ENCODE data around the gene TUBA1B. TPM values are rescaled to one million over a fixed set of nuclear protein-coding genes. Genes with fewer than 3 reads are reported as not detected.
"Not testable (repeated sequence)": the region's sequence is repeated elsewhere in the genome, so short reads cannot be mapped to it uniquely, and the experiment has no call there.

Gene TUBA1B
- total and polyA plus RNA-seq, 3 experiments from 2014 or later = 378 to 2,464 (median 2,435) TPM

GRCh38 chr12:49147384-49147783 is 16.2 kb upstream of the TUBA1B start:
- H3K27ac Mint-ChIP-seq = no peak overlapping the region
- no peaks in the 10 kb centered on the region for H3K9me3 Mint-ChIP-seq
- H3K36me3 Mint-ChIP-seq = peaks cover 0 to 4% (median 0%) of the 10 kb centered on the region in 3 donors
- H3K4me3 ChIP-seq (ENCODE audit: low read length) = no peak overlapping the region
- H3K4me1 ChIP-seq (ENCODE audit: insufficient read depth, low read length) = no peaks in the 10 kb centered on the region
- DNase-seq = no peak
- no peaks in the 10 kb centered on the region for H3K27me3 ChIP-seq (ENCODE audit: insufficient read depth, low read length, poor library complexity, severe bottlenecking)
- peaks cover 0 to 4% (median 2%) of the 10 kb centered on the region in 3 donors for H3K4me1 Mint-ChIP-seq
- H3K27me3 Mint-ChIP-seq = no peaks in the 10 kb centered on the region
- no peaks in the 10 kb centered on the region for H3K9me3 ChIP-seq (ENCODE audit: low read length)
- ChIA-PET POLR2A (interaction anchor here (0.5 to 0.7 kb wide), 2 partner anchors 16 to 24 kb away, joined by 3 to 9 read pairs; partner anchors contain the start of gene TUBA1B), CTCF (interaction anchor here (0.7 to 1.0 kb wide), 2 partner anchors 18 to 75 kb away, joined by 3 to 4 read pairs; no protein-coding TSS in a partner anchor)
- H3K27ac ChIP-seq (ENCODE audit: low read depth, low read length) = no peak overlapping the region
- H3K36me3 ChIP-seq (ENCODE audit: insufficient read depth, low read length) = no peaks in the 10 kb centered on the region
- H3K4me3 Mint-ChIP-seq = no peak overlapping the region

DNA sequence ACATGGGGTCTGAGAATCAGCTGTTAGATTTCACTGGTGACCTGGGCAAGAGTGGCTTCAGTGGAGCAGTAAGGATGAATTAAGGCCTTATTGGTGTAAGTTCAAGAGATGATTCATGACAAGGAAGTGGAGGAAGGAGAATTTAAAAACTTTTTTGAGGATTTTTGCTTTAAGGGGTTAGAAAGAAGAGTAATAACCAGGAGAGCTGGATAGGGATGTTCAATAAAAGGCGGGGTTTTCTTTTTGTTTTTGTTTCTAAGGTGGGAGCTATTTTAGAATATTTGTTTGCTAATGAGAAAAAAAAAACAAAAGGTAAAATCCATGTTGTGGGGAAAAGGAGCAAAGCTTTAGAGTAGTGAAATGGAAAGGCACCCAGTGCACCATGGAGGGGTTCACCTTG is 15.2 kb upstream of the TUBA1B start:
- no peaks in the 10 kb centered on the region for H3K27me3 Mint-ChIP-seq
- H3K4me3 ChIP-seq (ENCODE audit: low read length) = no peak overlapping the region
- H3K27ac ChIP-seq (ENCODE audit: low read depth, low read length) = no peak overlapping the region
- POLR2A ChIA-PET = interaction anchor here (1.2 kb wide), 1 partner anchor 16 kb away, joined by 3 read pairs; the partner anchor contains the start of gene TUBA1B
- no peak for DNase-seq
- no peaks in the 10 kb centered on the region for H3K9me3 Mint-ChIP-seq
- H3K36me3 ChIP-seq (ENCODE audit: insufficient read depth, low read length) = no peaks in the 10 kb centered on the region
- H3K27me3 ChIP-seq (ENCODE audit: insufficient read depth, low read length, poor library complexity, severe bottlenecking) = no peaks in the 10 kb centered on the region
- CTCF ChIA-PET = interaction anchor here (0.8 kb wide), 1 partner anchor 59 kb away, joined by 3 read pairs; no protein-coding TSS in a partner anchor
- H3K9me3 ChIP-seq (ENCODE audit: low read length) = no peaks in the 10 kb centered on the region
- no peak overlapping the region for H3K4me3 Mint-ChIP-seq
- H3K4me1 Mint-ChIP-seq = peaks cover 0 to 4% (median 2%) of the 10 kb centered on the region in 3 donors
- no peaks in the 10 kb centered on the region for H3K4me1 ChIP-seq (ENCODE audit: insufficient read depth, low read length)
- H3K27ac Mint-ChIP-seq = no peak overlapping the region
- H3K36me3 Mint-ChIP-seq = peaks cover 0 to 2% (median 0%) of the 10 kb centered on the region in 3 donors

GRCh38 chr12:49144384-49144783 is 13.2 kb upstream of the TUBA1B start:
- ChIA-PET CTCF (no interaction called here), POLR2A (no interaction called here)

GRCh38 chr12:49138999-49139398 is 7.8 kb upstream of the TUBA1B start:
- Mint-ChIP-seq H3K27me3 (no peaks in the 10 kb centered on the region), H3K9me3 (no peaks in the 10 kb centered on the region), H3K27ac (no peak overlapping the region), H3K4me3 (no peak overlapping the region), H3K4me1 (peaks cover 0 to under 1% (median 0%) of the 10 kb centered on the region in 3 donors), H3K36me3 (peaks cover 0 to 5% (median 0%) of the 10 kb centered on the region in 3 donors)
- POLR2A ChIA-PET = no interaction called here
- H3K4me3 ChIP-seq (ENCODE audit: low read length) = no peak overlapping the region
- no peak overlapping the region for H3K27ac ChIP-seq (ENCODE audit: low read depth, low read length)
- H3K4me1 ChIP-seq (ENCODE audit: insufficient read depth, low read length) = no peaks in the 10 kb centered on the region
- no peaks in the 10 kb centered on the region for H3K27me3 ChIP-seq (ENCODE audit: insufficient read depth, low read length, poor library complexity, severe bottlenecking)
- CTCF ChIA-PET = interaction anchor here (1.3 kb wide), 1 partner anchor 9 kb away, joined by 3 read pairs; no protein-coding TSS in a partner anchor
- H3K9me3 ChIP-seq (ENCODE audit: low read length) = no peaks in the 10 kb centered on the region
- H3K36me3 ChIP-seq (ENCODE audit: insufficient read depth, low read length) = no peaks in the 10 kb centered on the region
- DNase-seq = no peak

More at GRCh38 chr12:49144384-49144783, 13.2 kb upstream of the TUBA1B start:
- Histone ChIP-seq H3K27me3 (ENCODE audit: insufficient read depth, low read length, poor library complexity, severe bottlenecking) (no peaks in the 10 kb centered on the region), H3K36me3 (ENCODE audit: insufficient read depth, low read length) (no peaks in the 10 kb centered on the region), H3K27ac (ENCODE audit: low read depth, low read length) (no peak overlapping the region), H3K4me3 (ENCODE audit: low read length) (no peak overlapping the region), H3K9me3 (ENCODE audit: low read length) (no peaks in the 10 kb centered on the region), H3K4me1 (ENCODE audit: insufficient read depth, low read length) (no peaks in the 10 kb centered on the region)
- Mint-ChIP-seq H3K4me3 (no peak overlapping the region), H3K27ac (no peak overlapping the region), H3K4me1 (no peaks in the 10 kb centered on the region), H3K9me3 (no peaks in the 10 kb centered on the region), H3K27me3 (no peaks in the 10 kb centered on the region), H3K36me3 (peaks cover 0 to 2% (median 0%) of the 10 kb centered on the region in 3 donors)
- DNase-seq = no peak

DNA sequence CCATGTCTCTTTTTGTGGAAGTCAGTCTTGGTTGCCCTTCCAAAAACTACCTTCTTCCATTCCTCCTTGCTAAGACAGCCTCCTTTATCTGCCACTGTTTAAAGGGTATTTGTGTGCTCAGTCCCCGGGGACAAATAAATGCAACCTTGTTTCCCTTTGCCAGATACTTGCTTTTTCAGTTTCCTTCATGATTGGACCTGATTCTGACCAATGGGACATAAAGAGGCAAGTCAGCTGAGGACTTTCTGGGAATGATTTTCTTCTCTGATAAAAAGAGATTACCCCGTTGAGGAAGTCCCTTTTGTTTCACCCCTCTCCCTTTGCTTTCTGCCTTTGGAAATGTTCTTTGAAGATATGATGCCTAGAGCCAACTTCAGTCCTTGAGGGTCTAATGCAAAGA is 7.4 kb upstream of the TUBA1B start:
- H3K4me3 Mint-ChIP-seq = no peak overlapping the region
- POLR2A ChIA-PET = no interaction called here
- H3K9me3 Mint-ChIP-seq = no peaks in the 10 kb centered on the region
- H3K4me3 ChIP-seq (ENCODE audit: low read length) = no peak overlapping the region
- H3K4me1 ChIP-seq (ENCODE audit: insufficient read depth, low read length) = no peaks in the 10 kb centered on the region
- H3K9me3 ChIP-seq (ENCODE audit: low read length) = no peaks in the 10 kb centered on the region
- CTCF ChIA-PET = interaction anchor here (0.9 to 1.3 kb wide), 2 partner anchors 9 to 50 kb away, joined by 3 read pairs; no protein-coding TSS in a partner anchor
- peaks cover 0 to 5% (median 0%) of the 10 kb centered on the region in 3 donors for H3K36me3 Mint-ChIP-seq
- H3K27me3 ChIP-seq (ENCODE audit: insufficient read depth, low read length, poor library complexity, severe bottlenecking) = no peaks in the 10 kb centered on the region
- H3K36me3 ChIP-seq (ENCODE audit: insufficient read depth, low read length) = no peaks in the 10 kb centered on the region
- peaks cover 0 to 4% (median 3%) of the 10 kb centered on the region in 3 donors for H3K4me1 Mint-ChIP-seq
- no peaks in the 10 kb centered on the region for H3K27me3 Mint-ChIP-seq
- no peak for DNase-seq
- no peak overlapping the region for H3K27ac ChIP-seq (ENCODE audit: low read depth, low read length)
- H3K27ac Mint-ChIP-seq = no peak overlapping the region

GRCh38 chr12:49137476-49137875 is 6.3 kb upstream of the TUBA1B start:
- ChIA-PET CTCF (no interaction called here), POLR2A (no interaction called here)

GRCh38 chr12:49136997-49137396 is 5.8 kb upstream of the TUBA1B start:
- Mint-ChIP-seq H3K27ac (peak overlapping the region in 1 of 8 donors; percentile 73), H3K4me1 (peaks cover 7 to 19% (median 18%) of the 10 kb centered on the region in 3 donors)
- H3K27me3 Mint-ChIP-seq; H3K4me3 ChIP-seq (ENCODE audit: low read length); H3K9me3 ChIP-seq (ENCODE audit: low read length); H3K4me3 Mint-ChIP-seq; DNase-seq; H3K4me1 ChIP-seq (ENCODE audit: insufficient read depth, low read length); H3K27ac ChIP-seq (ENCODE audit: low read depth, low read length); POLR2A ChIA-PET; H3K36me3 ChIP-seq (ENCODE audit: insufficient read depth, low read length); CTCF ChIA-PET; H3K36me3 Mint-ChIP-seq; H3K27me3 ChIP-seq (ENCODE audit: insufficient read depth, low read length, poor library complexity, severe bottlenecking); H3K9me3 Mint-ChIP-seq: not testable (repeated sequence)

More at GRCh38 chr12:49137476-49137875, 6.3 kb upstream of the TUBA1B start:
- Mint-ChIP-seq H3K9me3 (no peaks in the 10 kb centered on the region), H3K27me3 (no peaks in the 10 kb centered on the region), H3K4me1 (peaks cover 2 to 14% (median 13%) of the 10 kb centered on the region in 3 donors), H3K36me3 (peaks cover 0 to 3% (median 0%) of the 10 kb centered on the region in 3 donors), H3K4me3 (no peak overlapping the region), H3K27ac (peak overlapping the region in 1 of 8 donors; percentile 73)
- Histone ChIP-seq H3K27ac (ENCODE audit: low read depth, low read length) (no peak overlapping the region), H3K36me3 (ENCODE audit: insufficient read depth, low read length) (no peaks in the 10 kb centered on the region), H3K4me3 (ENCODE audit: low read length) (no peak overlapping the region), H3K27me3 (ENCODE audit: insufficient read depth, low read length, poor library complexity, severe bottlenecking) (no peaks in the 10 kb centered on the region), H3K4me1 (ENCODE audit: insufficient read depth, low read length) (peaks cover 2% of the 10 kb centered on the region), H3K9me3 (ENCODE audit: low read length) (no peaks in the 10 kb centered on the region)
- no peak for DNase-seq

DNA sequence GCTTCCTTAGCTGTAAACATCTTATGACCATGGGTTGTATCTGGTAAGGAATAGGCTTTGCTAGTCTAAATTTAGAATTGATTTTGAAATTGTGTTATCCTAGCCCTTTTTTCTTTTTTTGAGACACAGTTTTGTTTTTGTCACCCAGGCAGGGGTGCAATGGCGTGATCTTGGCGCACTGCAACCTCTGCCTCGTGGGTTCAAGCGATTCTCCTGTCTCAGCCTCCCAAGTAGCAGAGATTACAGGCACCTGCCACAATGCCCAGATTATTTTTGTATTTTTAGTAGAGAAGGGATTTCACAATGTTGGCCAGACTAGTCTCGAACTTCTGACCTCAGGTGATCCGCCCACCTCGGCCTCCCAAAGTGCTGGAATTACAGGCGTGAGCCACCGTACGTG is 2.4 kb upstream of the TUBA1B start:
- no peak for DNase-seq
- no peak overlapping the region for H3K4me3 ChIP-seq (ENCODE audit: low read length)
- POLR2A ChIA-PET = no interaction called here
- H3K27ac ChIP-seq (ENCODE audit: low read depth, low read length) = no peak overlapping the region
- CTCF ChIA-PET = interaction anchor here (1.5 to 5.1 kb wide), 3 partner anchors 23 to 55 kb away, joined by 4 to 77 read pairs (median 70); partner anchors contain the start of genes LMBR1L and TUBA1A
- peak overlapping the region in 2 of 8 donors; percentile 46 to 69 for H3K27ac Mint-ChIP-seq
- H3K9me3 Mint-ChIP-seq = peaks cover 0 to 4% (median 0%) of the 10 kb centered on the region in 5 donors
- H3K36me3 ChIP-seq (ENCODE audit: insufficient read depth, low read length) = peaks cover 13% of the 10 kb centered on the region
- peaks cover 26% of the 10 kb centered on the region for H3K4me1 ChIP-seq (ENCODE audit: insufficient read depth, low read length)
- H3K36me3 Mint-ChIP-seq = peaks cover 0 to 26% (median 7%) of the 10 kb centered on the region in 3 donors
- H3K4me1 Mint-ChIP-seq = peaks cover 32 to 44% (median 44%) of the 10 kb centered on the region in 3 donors
- H3K9me3 ChIP-seq (ENCODE audit: low read length) = no peaks in the 10 kb centered on the region
- no peak overlapping the region for H3K4me3 Mint-ChIP-seq
- H3K27me3 ChIP-seq (ENCODE audit: insufficient read depth, low read length, poor library complexity, severe bottlenecking) = no peaks in the 10 kb centered on the region
- H3K27me3 Mint-ChIP-seq = peaks cover 0 to 8% of the 10 kb centered on the region in 2 donors
